Memory B cell (primary cell): Measurements from ENCODE around the gene PNLIPRP2.

Source experiments
- ATAC-seq: fragments of 150-1000 bp; cut with Tn5 transposase; 2 replicates; pipeline ENCODE4 v1.10.0; 2021; ENCODE audit warnings: low read depth, mild to moderate bottlenecking, moderate library complexity
- DNase-seq, 2 donors: peaks; one replicate each; pipeline ENCODE4 v3.0.0; 2022; ENCODE audit warnings: low spot score in 2 of 2
- H3K27ac Mint-ChIP-seq: one replicate; pipeline ENCODE4 v1.8.0; 2022; ENCODE audit warnings: mild to moderate bottlenecking, moderate library complexity, mixed read lengths
- H3K27me3 Mint-ChIP-seq: one replicate; pipeline ENCODE4 v1.8.0; 2022; ENCODE audit warnings: mixed read lengths
- H3K36me3 Mint-ChIP-seq: one replicate; pipeline ENCODE4 v1.8.0; 2022; ENCODE audit warnings: mild to moderate bottlenecking, mixed read lengths
- H3K4me1 Mint-ChIP-seq: one replicate; pipeline ENCODE4 v1.8.0; 2022; ENCODE audit warnings: mixed read lengths
- H3K4me3 Mint-ChIP-seq: one replicate; pipeline ENCODE4 v1.8.0; 2022; ENCODE audit warnings: mild to moderate bottlenecking, moderate library complexity, mixed read lengths
- H3K9me3 Mint-ChIP-seq: one replicate; pipeline ENCODE4 v1.8.0; 2022; ENCODE audit warnings: mixed read lengths

Gene PNLIPRP2

DNA sequence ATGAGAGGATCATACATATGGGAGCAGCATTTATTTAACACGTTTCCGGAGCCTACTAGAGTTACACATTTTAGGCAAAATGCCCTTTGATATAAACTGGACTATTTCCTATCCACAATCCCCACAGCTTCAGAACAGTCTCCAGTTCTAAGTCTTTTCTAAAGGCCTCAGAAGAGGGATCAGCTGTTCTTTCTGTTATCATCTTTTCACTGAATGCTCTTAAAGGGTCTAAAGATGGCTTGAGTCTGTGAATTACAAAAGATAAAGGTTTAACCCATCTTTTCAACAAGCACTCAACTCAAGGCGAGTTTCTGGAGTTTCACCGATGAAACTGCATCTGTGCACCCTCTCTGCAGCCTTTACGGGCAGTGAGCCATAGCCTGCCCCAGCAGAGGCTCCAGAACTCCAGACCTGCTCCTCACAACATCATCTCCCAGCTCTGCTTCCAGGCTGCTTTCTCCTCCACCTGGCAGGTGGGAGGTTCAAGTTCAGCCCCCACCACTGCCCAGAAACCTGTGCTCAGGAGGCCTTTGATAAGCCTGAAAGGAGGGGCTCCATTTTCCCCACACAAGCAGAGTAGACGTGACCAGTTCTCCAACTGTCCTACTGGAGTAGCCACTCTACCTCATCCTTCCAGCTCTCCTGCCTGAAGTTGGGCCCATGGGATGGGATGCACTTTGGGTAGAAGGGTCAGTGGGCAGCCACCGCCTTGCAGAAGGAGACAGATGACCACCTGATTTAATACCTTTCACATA lies 68.2 kb downstream of the PNLIPRP2 start:
- H3K4me3 Mint-ChIP-seq: no peak overlapping the region
- H3K36me3 Mint-ChIP-seq: no peaks in the 10 kb centered on the region
- no peak for ATAC-seq
- DNase-seq: no peak
- H3K4me1 Mint-ChIP-seq: no peaks in the 10 kb centered on the region
- H3K27me3 Mint-ChIP-seq: peaks cover 9% of the 10 kb centered on the region
- no peak overlapping the region for H3K27ac Mint-ChIP-seq
- no peaks in the 10 kb centered on the region for H3K9me3 Mint-ChIP-seq

DNA sequence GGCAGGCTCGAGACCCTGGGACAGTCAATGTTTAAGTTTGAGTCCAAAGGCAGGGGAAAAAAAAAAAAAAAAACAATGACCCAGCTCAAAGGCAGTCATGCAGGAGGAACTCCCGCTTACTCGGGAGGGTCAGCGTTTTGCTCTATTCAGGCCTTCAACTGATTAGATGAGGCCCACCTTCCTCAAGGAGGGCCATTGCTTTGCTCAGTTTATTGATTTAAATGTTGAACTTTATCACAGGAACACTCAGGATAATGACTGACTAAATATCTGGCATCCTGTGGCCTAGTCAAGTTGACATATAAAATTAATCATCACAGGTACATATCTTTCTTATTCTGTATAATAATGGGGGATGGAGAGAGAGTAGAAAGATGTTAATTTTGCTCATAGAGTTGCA lies 69.0 kb downstream of the PNLIPRP2 start:
- H3K4me3 Mint-ChIP-seq: no peak overlapping the region
- no peaks in the 10 kb centered on the region for H3K4me1 Mint-ChIP-seq
- H3K36me3 Mint-ChIP-seq: no peaks in the 10 kb centered on the region
- no peak for ATAC-seq
- no peak for DNase-seq
- H3K27ac Mint-ChIP-seq: no peak overlapping the region
- H3K27me3 Mint-ChIP-seq: peaks cover 9% of the 10 kb centered on the region
- no peaks in the 10 kb centered on the region for H3K9me3 Mint-ChIP-seq

DNA sequence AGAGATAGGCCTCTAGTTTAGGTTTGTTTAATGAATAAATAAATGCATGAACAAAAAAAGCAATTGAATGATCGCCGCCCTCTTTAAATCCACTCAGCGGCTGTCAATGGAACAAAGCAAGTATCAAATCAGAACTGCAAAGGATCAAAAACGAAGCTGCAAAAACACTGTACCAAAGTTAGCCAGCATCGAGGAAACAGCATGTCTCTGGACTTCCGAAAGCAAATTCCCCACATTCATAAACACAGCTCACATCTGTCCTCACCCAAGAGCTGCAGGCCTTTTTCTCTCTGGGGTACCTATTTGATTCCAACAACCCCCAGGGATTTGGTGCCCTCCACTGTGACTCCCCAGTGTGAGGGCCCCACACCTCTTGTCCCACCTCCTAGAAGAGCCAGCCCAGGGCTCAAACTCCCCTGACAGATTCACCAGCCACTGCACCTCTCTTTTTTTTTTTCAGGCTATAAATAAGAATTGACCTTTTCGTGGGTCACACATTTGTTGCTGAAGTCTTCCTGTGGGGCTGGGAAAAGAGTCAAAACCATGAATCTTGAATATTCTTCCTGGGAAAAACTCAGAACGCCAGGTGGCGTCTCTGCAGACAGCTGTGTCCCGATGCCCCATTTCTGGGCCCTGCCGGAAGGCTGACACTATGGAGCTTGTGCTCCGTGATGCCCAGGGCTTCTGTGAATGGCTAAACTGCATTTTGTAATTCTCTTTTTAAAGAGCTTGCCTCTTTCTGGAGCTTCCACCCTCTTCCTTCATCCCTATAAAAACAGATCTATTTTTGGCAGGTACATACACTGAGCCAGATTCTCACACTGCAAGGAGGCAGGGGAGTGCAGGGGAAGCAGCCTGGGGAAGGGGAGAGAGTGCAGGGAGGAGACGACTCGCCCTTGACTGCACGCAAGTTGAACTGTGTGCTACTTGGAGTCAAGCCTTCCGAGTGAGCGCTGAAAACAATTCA lies 69.9 kb downstream of the PNLIPRP2 start:
- DNase-seq (no peak), ATAC-seq (no peak)
- Mint-ChIP-seq H3K4me1 (no peaks in the 10 kb centered on the region), H3K27me3 (peaks cover 7% of the 10 kb centered on the region), H3K27ac (no peak overlapping the region), H3K9me3 (no peaks in the 10 kb centered on the region), H3K4me3 (no peak overlapping the region), H3K36me3 (no peaks in the 10 kb centered on the region)

DNA sequence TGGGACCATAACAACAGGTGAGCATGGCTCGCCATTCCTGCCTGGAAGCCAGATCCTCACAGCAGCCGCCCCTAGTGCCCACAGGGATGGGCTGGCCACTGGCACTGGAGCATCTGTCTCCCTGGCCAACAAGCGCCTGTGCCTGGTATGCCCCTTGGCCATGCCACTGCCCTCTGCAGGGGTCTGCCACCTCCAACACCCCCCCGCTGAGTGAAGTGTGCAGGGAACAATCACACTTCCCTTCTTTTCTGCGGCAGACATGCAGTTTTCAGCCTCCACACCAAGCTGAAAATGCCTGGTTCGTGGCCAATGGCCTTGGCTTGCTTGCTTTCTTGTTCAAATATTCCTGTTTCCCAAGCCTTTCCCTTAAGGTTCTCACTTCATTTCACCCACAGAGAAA lies 70.9 kb downstream of the PNLIPRP2 start:
- Mint-ChIP-seq H3K4me3 (no peak overlapping the region), H3K4me1 (no peaks in the 10 kb centered on the region), H3K27me3 (peaks cover 7% of the 10 kb centered on the region), H3K36me3 (no peaks in the 10 kb centered on the region), H3K9me3 (no peaks in the 10 kb centered on the region), H3K27ac (no peak overlapping the region)
- no peak for ATAC-seq
- DNase-seq: no peak

DNA sequence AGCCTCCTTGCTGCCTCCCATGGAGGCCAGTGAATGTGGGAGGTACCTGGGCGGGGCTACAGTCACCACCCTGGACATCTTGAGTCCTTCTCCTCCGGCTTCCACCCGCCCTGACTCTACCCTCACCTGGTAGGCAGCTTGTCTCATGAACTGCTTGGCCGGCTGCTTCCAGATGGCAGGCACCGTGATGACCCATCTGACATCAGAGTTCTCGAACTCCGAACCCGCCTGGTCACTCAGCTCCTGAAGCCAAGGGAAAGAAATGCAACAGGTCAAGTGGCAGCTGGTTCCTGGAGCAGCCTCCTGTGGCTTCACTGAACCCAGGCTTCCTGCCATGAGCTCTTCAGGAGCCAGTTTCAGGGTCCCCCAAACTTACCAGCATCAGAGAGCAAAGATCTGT lies 71.5 kb downstream of the PNLIPRP2 start:
- Mint-ChIP-seq H3K27me3 (peaks cover 5% of the 10 kb centered on the region), H3K27ac (no peak overlapping the region), H3K9me3 (no peaks in the 10 kb centered on the region), H3K4me1 (no peaks in the 10 kb centered on the region), H3K4me3 (no peak overlapping the region), H3K36me3 (no peaks in the 10 kb centered on the region)
- DNase-seq (no peak), ATAC-seq (no peak)

DNA sequence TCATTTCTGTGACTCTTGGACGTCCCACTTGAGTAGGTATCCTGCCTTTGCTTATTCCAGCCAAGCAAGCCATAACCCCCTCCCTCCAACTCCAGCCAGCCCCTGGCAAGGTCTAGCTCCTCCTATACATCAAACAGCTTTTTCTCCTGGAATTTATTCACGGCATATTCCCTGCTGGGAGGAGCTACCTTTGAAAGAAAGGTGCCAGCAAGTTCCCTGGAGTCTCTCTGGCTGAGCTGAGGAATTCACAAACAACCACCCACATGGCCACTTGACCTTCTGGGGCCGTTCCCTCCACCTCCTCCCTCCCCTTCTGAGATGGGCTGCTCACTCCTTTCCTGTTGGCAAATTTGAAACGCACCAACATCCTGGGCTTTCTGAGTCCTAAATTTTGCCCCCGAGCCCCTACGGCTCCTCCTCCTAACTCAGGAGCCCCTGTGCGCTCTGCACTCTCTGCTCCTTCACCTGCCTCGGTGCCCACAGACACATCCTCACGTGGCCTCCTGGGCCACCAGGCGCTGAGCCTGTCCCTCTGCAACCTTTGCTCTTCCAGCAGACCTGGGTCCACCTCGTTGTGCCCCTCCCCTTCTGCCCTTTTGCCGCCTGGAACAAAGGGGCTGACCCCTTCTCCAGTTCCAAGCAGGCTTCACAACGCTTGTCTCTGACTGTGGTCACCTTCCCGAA lies 73.6 kb downstream of the PNLIPRP2 start:
- ATAC-seq: no peak
- Mint-ChIP-seq H3K4me3 (no peak overlapping the region), H3K27ac (no peak overlapping the region), H3K27me3 (peaks cover under 1% of the 10 kb centered on the region), H3K9me3 (no peaks in the 10 kb centered on the region), H3K36me3 (no peaks in the 10 kb centered on the region), H3K4me1 (no peaks in the 10 kb centered on the region)
- DNase-seq: no peak
